Neural cell (in vitro differentiated cells): ENCODE data around the gene CDKN3. TPM values are rescaled to one million over a fixed set of nuclear protein-coding genes. Genes with fewer than 3 reads are reported as not detected.

Experiments used
- H2AFZ ChIP-seq: fragments of 200-600, 300-800 bp; sonication (generic), shearing (Covaris generic); 2 replicates; pipeline ENCODE4 v1.6.0; 2014; ENCODE audit warnings: low read depth, mild to moderate bottlenecking, antibody characterized with exemption, low read length, moderate library complexity
- H3F3A ChIP-seq: fragments of 200-600 bp; shearing (Covaris generic); 2 replicates; pipeline ENCODE4 v1.6.1; 2016; ENCODE audit warnings: mild to moderate bottlenecking, moderate library complexity, mixed read lengths, antibody characterized with exemption, low read length; ENCODE audit not compliant: insufficient read depth, poor library complexity, severe bottlenecking
- H3K27ac ChIP-seq: fragments of 200-600, 300-800 bp; sonication (generic), shearing (Covaris generic); 2 replicates; pipeline ENCODE4 v1.5.1; 2014; ENCODE audit warnings: mild to moderate bottlenecking, low read length, moderate library complexity
- H3K27me3 ChIP-seq: fragments of 300-800, 200-600 bp; sonication (generic), shearing (Covaris generic); 2 replicates; pipeline ENCODE4 v1.6.0; 2014; ENCODE audit warnings: mild to moderate bottlenecking, low read depth, low read length, moderate library complexity; ENCODE audit not compliant: insufficient read depth
- H3K36me3 ChIP-seq: fragments of 300-800, 200-600 bp; sonication (generic), shearing (Covaris generic); 2 replicates; pipeline ENCODE4 v1.5.1; 2014; ENCODE audit warnings: mild to moderate bottlenecking, antibody characterized with exemption, low read length, moderate library complexity; ENCODE audit not compliant: insufficient read depth
- H3K4me2 ChIP-seq: fragments of 300-800, 200-600 bp; sonication (generic), shearing (Covaris generic); 2 replicates; pipeline ENCODE4 v1.6.0; 2014; ENCODE audit warnings: mild to moderate bottlenecking, low read length
- H3K4me3 ChIP-seq: fragments of 300-800, 200-600 bp; sonication (generic), shearing (Covaris generic); 2 replicates; pipeline ENCODE4 v1.5.1; 2014; ENCODE audit warnings: mild to moderate bottlenecking, low read length, moderate library complexity
- H3K79me2 ChIP-seq: fragments of 200-600 bp; shearing (Covaris generic); replicated peaks from 2 replicates; pipeline ENCODE4 v1.6.0; 2014; ENCODE audit warnings: mild to moderate bottlenecking, low read length, moderate library complexity; ENCODE audit not compliant: insufficient read depth
- H3K9ac ChIP-seq: fragments of 300-800, 200-600 bp; sonication (generic), shearing (Covaris generic); 2 replicates; pipeline ENCODE4 v1.6.1; 2016; ENCODE audit warnings: mild to moderate bottlenecking, low read length, mixed read lengths
- H3K9me2 ChIP-seq: fragments of 200-600 bp; shearing (Covaris generic); 2 replicates; pipeline ENCODE4 v1.6.1; 2016; ENCODE audit warnings: mild to moderate bottlenecking, low read length, mixed read lengths; ENCODE audit not compliant: insufficient read depth
- H3K9me3 ChIP-seq: fragments of 200-600, 300-800 bp; sonication (generic), shearing (Covaris generic); 2 replicates; pipeline ENCODE4 v1.6.1; 2016; ENCODE audit warnings: mild to moderate bottlenecking, mixed run types, low read length, moderate library complexity, mixed read lengths
- H4K20me1 ChIP-seq: fragments of 200-600 bp; shearing (Covaris generic); 2 replicates; pipeline ENCODE4 v1.6.1; 2016; ENCODE audit warnings: mild to moderate bottlenecking, mixed run types; ENCODE audit not compliant: insufficient read depth
- EP300 ChIP-seq: fragments of 450-650 bp; conservative IDR thresholded peaks from 2 replicates; pipeline ENCODE4 v1.6.1; 2014; ENCODE audit warnings: antibody characterized with exemption, mild to moderate bottlenecking, moderate library complexity; ENCODE audit not compliant: poor library complexity, severe bottlenecking
- EZH2 ChIP-seq: fragments of 200-600, 300-800 bp; shearing (Covaris generic), sonication (generic); IDR thresholded peaks from 2 replicates; pipeline ENCODE4 v1.6.1; 2014; ENCODE audit warnings: antibody characterized with exemption, low read length, borderline replicate concordance, mild to moderate bottlenecking; ENCODE audit not compliant: insufficient read depth, poor library complexity, severe bottlenecking
- MXI1 ChIP-seq: fragments of 450-650 bp; conservative IDR thresholded peaks from 2 replicates; pipeline ENCODE4 v1.6.1; 2014; ENCODE audit warnings: antibody characterized with exemption, mild to moderate bottlenecking; ENCODE audit not compliant: poor library complexity, severe bottlenecking
- POLR2AphosphoS5 ChIP-seq: IDR thresholded peaks from 2 replicates; pipeline ENCODE4 v1.6.1; 2012
- RAD21 ChIP-seq: fragments of 450-650 bp; conservative IDR thresholded peaks from 2 replicates; pipeline ENCODE4 v1.6.1; 2014; ENCODE audit warnings: antibody characterized with exemption, mild to moderate bottlenecking, moderate library complexity
- SMC3 ChIP-seq: fragments of 450-650 bp; conservative IDR thresholded peaks from 2 replicates; pipeline ENCODE4 v1.6.1; 2014; ENCODE audit warnings: antibody characterized with exemption, mild to moderate bottlenecking, moderate library complexity; ENCODE audit not compliant: poor library complexity
- TAF1 ChIP-seq: IDR thresholded peaks from 2 replicates; pipeline ENCODE4 v1.6.1; 2012; ENCODE audit warnings: low read depth
- polyA plus RNA-seq: library from polyadenylated mRNA; depleted of rRNA; stranded (reverse); fragments of >200 nt; gene quantifications from 2 replicates; pipeline ENCODE4 v1.2.3, GENCODE V29; 2014
- TF ChIP-seq, protein P1 (sequence below): IDR thresholded peaks from 2 replicates; pipeline ENCODE4 v1.6.1; 2012; ENCODE audit warnings: borderline replicate concordance
- TF ChIP-seq, protein P2 (sequence below): fragments of 450-650 bp; IDR thresholded peaks from 2 replicates; pipeline ENCODE4 v1.5.1; 2014; ENCODE audit warnings: antibody characterized with exemption, mild to moderate bottlenecking, moderate library complexity; ENCODE audit not compliant: poor library complexity, severe bottlenecking

Gene CDKN3
- polyA plus RNA-seq, 1 donor from 2014 or later, result 5.9 TPM

- TF ChIP-seq, protein P1, sequence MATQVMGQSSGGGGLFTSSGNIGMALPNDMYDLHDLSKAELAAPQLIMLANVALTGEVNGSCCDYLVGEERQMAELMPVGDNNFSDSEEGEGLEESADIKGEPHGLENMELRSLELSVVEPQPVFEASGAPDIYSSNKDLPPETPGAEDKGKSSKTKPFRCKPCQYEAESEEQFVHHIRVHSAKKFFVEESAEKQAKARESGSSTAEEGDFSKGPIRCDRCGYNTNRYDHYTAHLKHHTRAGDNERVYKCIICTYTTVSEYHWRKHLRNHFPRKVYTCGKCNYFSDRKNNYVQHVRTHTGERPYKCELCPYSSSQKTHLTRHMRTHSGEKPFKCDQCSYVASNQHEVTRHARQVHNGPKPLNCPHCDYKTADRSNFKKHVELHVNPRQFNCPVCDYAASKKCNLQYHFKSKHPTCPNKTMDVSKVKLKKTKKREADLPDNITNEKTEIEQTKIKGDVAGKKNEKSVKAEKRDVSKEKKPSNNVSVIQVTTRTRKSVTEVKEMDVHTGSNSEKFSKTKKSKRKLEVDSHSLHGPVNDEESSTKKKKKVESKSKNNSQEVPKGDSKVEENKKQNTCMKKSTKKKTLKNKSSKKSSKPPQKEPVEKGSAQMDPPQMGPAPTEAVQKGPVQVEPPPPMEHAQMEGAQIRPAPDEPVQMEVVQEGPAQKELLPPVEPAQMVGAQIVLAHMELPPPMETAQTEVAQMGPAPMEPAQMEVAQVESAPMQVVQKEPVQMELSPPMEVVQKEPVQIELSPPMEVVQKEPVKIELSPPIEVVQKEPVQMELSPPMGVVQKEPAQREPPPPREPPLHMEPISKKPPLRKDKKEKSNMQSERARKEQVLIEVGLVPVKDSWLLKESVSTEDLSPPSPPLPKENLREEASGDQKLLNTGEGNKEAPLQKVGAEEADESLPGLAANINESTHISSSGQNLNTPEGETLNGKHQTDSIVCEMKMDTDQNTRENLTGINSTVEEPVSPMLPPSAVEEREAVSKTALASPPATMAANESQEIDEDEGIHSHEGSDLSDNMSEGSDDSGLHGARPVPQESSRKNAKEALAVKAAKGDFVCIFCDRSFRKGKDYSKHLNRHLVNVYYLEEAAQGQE, result no peak
- TF ChIP-seq, protein P2, sequence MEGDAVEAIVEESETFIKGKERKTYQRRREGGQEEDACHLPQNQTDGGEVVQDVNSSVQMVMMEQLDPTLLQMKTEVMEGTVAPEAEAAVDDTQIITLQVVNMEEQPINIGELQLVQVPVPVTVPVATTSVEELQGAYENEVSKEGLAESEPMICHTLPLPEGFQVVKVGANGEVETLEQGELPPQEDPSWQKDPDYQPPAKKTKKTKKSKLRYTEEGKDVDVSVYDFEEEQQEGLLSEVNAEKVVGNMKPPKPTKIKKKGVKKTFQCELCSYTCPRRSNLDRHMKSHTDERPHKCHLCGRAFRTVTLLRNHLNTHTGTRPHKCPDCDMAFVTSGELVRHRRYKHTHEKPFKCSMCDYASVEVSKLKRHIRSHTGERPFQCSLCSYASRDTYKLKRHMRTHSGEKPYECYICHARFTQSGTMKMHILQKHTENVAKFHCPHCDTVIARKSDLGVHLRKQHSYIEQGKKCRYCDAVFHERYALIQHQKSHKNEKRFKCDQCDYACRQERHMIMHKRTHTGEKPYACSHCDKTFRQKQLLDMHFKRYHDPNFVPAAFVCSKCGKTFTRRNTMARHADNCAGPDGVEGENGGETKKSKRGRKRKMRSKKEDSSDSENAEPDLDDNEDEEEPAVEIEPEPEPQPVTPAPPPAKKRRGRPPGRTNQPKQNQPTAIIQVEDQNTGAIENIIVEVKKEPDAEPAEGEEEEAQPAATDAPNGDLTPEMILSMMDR, result no peak
- TF ChIP-seq POLR2AphosphoS5 (no peak), RAD21 (no peak), MXI1 (no peak), EP300 (no peak), EZH2 (no peak), TAF1 (no peak), SMC3 (no peak)
Measured at GRCh38 chr14:54356172-54356571, 40.6 kb upstream of the CDKN3 start.

GRCh38 chr14:54360667-54361066 is 36.1 kb upstream of the CDKN3 start:
- no peaks in the 10 kb centered on the region for H3K9me3 ChIP-seq
- no peak overlapping the region for H3K27ac ChIP-seq
- H3K4me3 ChIP-seq, result no peak overlapping the region
- H3K4me2 ChIP-seq, result no peak overlapping the region
- no peaks in the 10 kb centered on the region for H3K79me2 ChIP-seq
- H2AFZ ChIP-seq, result no peak overlapping the region
- H3F3A ChIP-seq, result no peaks in the 10 kb centered on the region
- no peaks in the 10 kb centered on the region for H3K9me2 ChIP-seq
- no peaks in the 10 kb centered on the region for H4K20me1 ChIP-seq
- H3K9ac ChIP-seq, result no peak overlapping the region
- no peaks in the 10 kb centered on the region for H3K27me3 ChIP-seq
- H3K36me3 ChIP-seq, result no peaks in the 10 kb centered on the region
- TF ChIP-seq MXI1 (no peak), RAD21 (no peak), EZH2 (no peak), EP300 (no peak), POLR2AphosphoS5 (no peak), SMC3 (no peak), TAF1 (no peak)
- TF ChIP-seq, protein P2, result no peak
- TF ChIP-seq, protein P1, result no peak

More at GRCh38 chr14:54356172-54356571, 40.6 kb upstream of the CDKN3 start:
- H3K9ac ChIP-seq, result no peak overlapping the region
- no peaks in the 10 kb centered on the region for H3K79me2 ChIP-seq
- H3K4me3 ChIP-seq, result no peak overlapping the region
- no peak overlapping the region for H2AFZ ChIP-seq
- H3K27ac ChIP-seq, result no peak overlapping the region
- H3K9me3 ChIP-seq, result no peaks in the 10 kb centered on the region
- H3K4me2 ChIP-seq, result no peak overlapping the region
- no peaks in the 10 kb centered on the region for H4K20me1 ChIP-seq
- H3K9me2 ChIP-seq, result no peaks in the 10 kb centered on the region
- H3F3A ChIP-seq, result no peaks in the 10 kb centered on the region
- H3K27me3 ChIP-seq, result no peaks in the 10 kb centered on the region
- H3K36me3 ChIP-seq, result no peaks in the 10 kb centered on the region
